Measurements from ENCODE around the gene NPNT. TPM values are rescaled to one million over a fixed set of nuclear protein-coding genes. Genes with fewer than 3 reads are reported as not detected.
A peak's percentile ranks its signal among the peaks of the same experiment; 100 is the strongest.

The NPNT gene
- total RNA-seq, 1 donor from 2014 or later = 7.3 TPM

- no peak for DNase-seq (ENCODE audit: low read depth)
- no peak for TF ChIP-seq CTCF (IDR thresholded peaks at IDR 0.05; ENCODE audit: insufficient read depth, low read length, poor library complexity, severe bottlenecking)
- Histone ChIP-seq H3K4me3 (ENCODE audit: low read depth, low read length) (no peak overlapping the region), H3K27me3 (ENCODE audit: control insufficient read depth, insufficient read depth, low read length) (no peaks in the 10 kb centered on the region), H3K36me3 (ENCODE audit: control insufficient read depth, insufficient read depth, low read length) (no peaks in the 10 kb centered on the region)
These were observed 99.7 kb downstream of the NPNT start for GRCh38 chr4:105994841-105995501.

- Histone ChIP-seq H3K36me3 (ENCODE audit: control insufficient read depth, insufficient read depth, low read length) (no peaks in the 10 kb centered on the region), H3K4me3 (ENCODE audit: low read depth, low read length) (no peak overlapping the region), H3K27me3 (ENCODE audit: control insufficient read depth, insufficient read depth, low read length) (no peaks in the 10 kb centered on the region)
- TF ChIP-seq CTCF (IDR thresholded peaks at IDR 0.05; ENCODE audit: insufficient read depth, low read length, poor library complexity, severe bottlenecking) = no peak
- no peak for DNase-seq (ENCODE audit: low read depth)
These were observed 101.6 kb downstream of the NPNT start for GRCh38 chr4:105996845-105997244.

- Histone ChIP-seq H3K4me3 (ENCODE audit: low read depth, low read length) (no peak overlapping the region), H3K27me3 (ENCODE audit: control insufficient read depth, insufficient read depth, low read length) (no peaks in the 10 kb centered on the region), H3K36me3 (ENCODE audit: control insufficient read depth, insufficient read depth, low read length) (no peaks in the 10 kb centered on the region)
- peak; percentile 50 for DNase-seq (ENCODE audit: low read depth)
- no peak for TF ChIP-seq CTCF (IDR thresholded peaks at IDR 0.05; ENCODE audit: insufficient read depth, low read length, poor library complexity, severe bottlenecking)
These were observed 103.1 kb downstream of the NPNT start for GRCh38 chr4:105998171-105999063.

GRCh38 chr4:106002994-106003393 lies 107.7 kb downstream of the NPNT start:
- Histone ChIP-seq H3K4me3 (ENCODE audit: low read depth, low read length) (no peak overlapping the region), H3K36me3 (ENCODE audit: control insufficient read depth, insufficient read depth, low read length) (no peaks in the 10 kb centered on the region), H3K27me3 (ENCODE audit: control insufficient read depth, insufficient read depth, low read length) (no peaks in the 10 kb centered on the region)
- no peak for TF ChIP-seq CTCF (IDR thresholded peaks at IDR 0.05; ENCODE audit: insufficient read depth, low read length, poor library complexity, severe bottlenecking)
- DNase-seq (ENCODE audit: low read depth) = no peak

GRCh38 chr4:106010761-106011160 lies 115.5 kb downstream of the NPNT start:
- TF ChIP-seq CTCF (IDR thresholded peaks at IDR 0.05; ENCODE audit: insufficient read depth, low read length, poor library complexity, severe bottlenecking) = no peak
- H3K27me3 ChIP-seq (ENCODE audit: control insufficient read depth, insufficient read depth, low read length) = no peaks in the 10 kb centered on the region
- no peak overlapping the region for H3K4me3 ChIP-seq (ENCODE audit: low read depth, low read length)
- DNase-seq (ENCODE audit: low read depth) = no peak
- H3K36me3 ChIP-seq (ENCODE audit: control insufficient read depth, insufficient read depth, low read length) = no peaks in the 10 kb centered on the region

All from kidney epithelial cell (primary cell).